ENCODE results near the gene DLEC1. TPM values are rescaled to one million over a fixed set of nuclear protein-coding genes. Genes with fewer than 3 reads are reported as not detected.

DLEC1 gene
- total and polyA plus RNA-seq, 2 of the 4 experiments (the other 2 are of a cell fraction), result 0.03 TPM; not detected in 1

- no peak for ATAC-seq (ENCODE audit: low read depth)
- TF ChIP-seq BHLHE40 (IDR thresholded peaks at IDR 0.05; ENCODE audit: low read depth, low read length), result no peak
- TF ChIP-seq MAZ (IDR thresholded peaks at IDR 0.05; ENCODE audit: borderline replicate concordance, low read depth, low read length), result no peak
- no peak for TF ChIP-seq RFX5 (IDR thresholded peaks at IDR 0.05; ENCODE audit: low read depth, low read length)
- TF ChIP-seq MAFK (IDR thresholded peaks at IDR 0.05; ENCODE audit: low read depth, low read length), result no peak
- TF ChIP-seq SMC3 (IDR thresholded peaks at IDR 0.05; ENCODE audit: low read depth, low read length), result no peak
- no peak for TF ChIP-seq CEBPB (IDR thresholded peaks at IDR 0.05; ENCODE audit: low read depth, low read length)
- no peak for TF ChIP-seq RAD21 (IDR thresholded peaks at IDR 0.05; ENCODE audit: low read length)
- TF ChIP-seq MXI1 (IDR thresholded peaks at IDR 0.05; ENCODE audit: borderline replicate concordance, low read depth, low read length), result no peak
- TF ChIP-seq POLR2A (IDR thresholded peaks at IDR 0.05; ENCODE audit: low read depth, low read length), result no peak
- no peak for TF ChIP-seq NFE2L2 (IDR thresholded peaks at IDR 0.05; ENCODE audit: low read depth, low read length)
- TF ChIP-seq ELK1 (IDR thresholded peaks at IDR 0.05; ENCODE audit: borderline replicate concordance, low read depth, low read length), result no peak
- no peak for TF ChIP-seq FOS (IDR thresholded peaks at IDR 0.05; ENCODE audit: low read depth, low read length)
- no peak for TF ChIP-seq CHD1 (IDR thresholded peaks at IDR 0.05; ENCODE audit: low read depth, low read length)
- no peak for TF ChIP-seq RCOR1 (IDR thresholded peaks at IDR 0.05; ENCODE audit: insufficient replicate concordance, low read length)
- no peak for TF ChIP-seq CTCF (conservative IDR thresholded peaks at IDR 0.05; ENCODE audit: low read depth, low read length)
- TF ChIP-seq USF2 (IDR thresholded peaks at IDR 0.05; ENCODE audit: low read depth, low read length), result no peak
- no peak overlapping the region for H3K14ac ChIP-seq (replicated peaks; ENCODE audit: low read depth, low read length)
Measured at GRCh38 chr3:38111201-38111600, 72.2 kb downstream of the DLEC1 start.

More at GRCh38 chr3:38111201-38111600, 72.2 kb downstream of the DLEC1 start:
- H3K4me1 ChIP-seq (ENCODE audit: control insufficient read depth, insufficient read depth, low read length), result no peaks in the 10 kb centered on the region
- H3K79me1 ChIP-seq (ENCODE audit: low read depth in 1 of 2, low read length in 2 of 2), result no peaks in the 10 kb centered on the region
- no peak overlapping the region for H3K4me3 ChIP-seq (ENCODE audit: insufficient read depth, low read depth, low read length)
- no peak overlapping the region for H3K18ac ChIP-seq (ENCODE audit: low read depth, low read length)
- no peak overlapping the region for H4K91ac ChIP-seq (ENCODE audit: insufficient read depth, low read depth, low read length)
- no peak overlapping the region for H2BK5ac ChIP-seq (ENCODE audit: low read depth, low read length, poor library complexity, severe bottlenecking)
- in situ Hi-C loops (cut with MboI; ENCODE audit: low sequenced_read_pairs) (no loop called here), dilution Hi-C loops (cut with HindIII; ENCODE audit: low sequenced_read_pairs, unreplicated experiment) (no loop called here), intact Hi-C loops (cut with micrococcal nuclease) (no loop called here)
- no peak overlapping the region for H2AK5ac ChIP-seq (ENCODE audit: low read depth, low read length)
- no peak overlapping the region for H3K23ac ChIP-seq (ENCODE audit: low read depth, low read length)
- H3K36me3 ChIP-seq (ENCODE audit: control insufficient read depth, insufficient read depth, low read length), result no peaks in the 10 kb centered on the region
- no peak overlapping the region for H2BK120ac ChIP-seq (ENCODE audit: low read depth, low read length)
- no TSS peak for BruUV-seq (replicated peaks)
- H2AFZ ChIP-seq (replicated peaks; ENCODE audit: low read length, poor library complexity), result no peak overlapping the region
- no peak overlapping the region for H2BK15ac ChIP-seq (ENCODE audit: low read depth, low read length)
- peaks cover 16% of the 10 kb centered on the region for H3K27me3 ChIP-seq (ENCODE audit: control insufficient read depth, insufficient read depth, low read length)
- H4K20me1 ChIP-seq (ENCODE audit: insufficient read depth, low read length), result no peaks in the 10 kb centered on the region
- no peak overlapping the region for H3K9ac ChIP-seq (ENCODE audit: low read depth, low read length)
- H3K56ac ChIP-seq (ENCODE audit: extremely low read depth, insufficient read depth, low read length), result no peak overlapping the region
- H4K5ac ChIP-seq (ENCODE audit: low read depth, low read length), result no peak overlapping the region
- no peaks in the 10 kb centered on the region for H3K9me3 ChIP-seq (ENCODE audit: control insufficient read depth, insufficient read depth, low read length)
- no peak overlapping the region for H3K27ac ChIP-seq (ENCODE audit: insufficient read depth, low read length)
- H2AK9ac ChIP-seq (replicated peaks; ENCODE audit: low read depth, low read length, poor library complexity), result no peak overlapping the region
- H2BK20ac ChIP-seq (ENCODE audit: low read depth, low read length), result no peak overlapping the region
- no peak for DNase-seq
- ChIA-PET POLR2A (ENCODE audit: unreplicated experiment) (no interaction called here), CTCF (no interaction called here)
- no peak overlapping the region for H4K8ac ChIP-seq (ENCODE audit: low read depth in 2 of 2, low read length in 2 of 2)
- WGBS, 2 experiments (ENCODE audit: extremely low coverage in 2 of 2, insufficient read length in 1 of 2), result no CpG with 5 or more reads among the region's 4 CpGs
- H3K4me2 ChIP-seq (ENCODE audit: low read depth, low read length), result no peak overlapping the region
- no peaks in the 10 kb centered on the region for H3K9me1 ChIP-seq (ENCODE audit: insufficient read depth, low read length)
- H3K4ac ChIP-seq (ENCODE audit: low read depth, low read length), result no peak overlapping the region
